Upper lobe of left lung (tissue), 6 donors: ENCODE measurements around the gene HOGA1. TPM values are rescaled to one million over a fixed set of nuclear protein-coding genes. Genes with fewer than 3 reads are reported as not detected.
A peak's percentile ranks its signal among the peaks of the same experiment; 100 is the strongest.

Experiments
- ATAC-seq, 2 donors: fragments of 200-7000 bp; cut with Tn5 transposase; one replicate each; pipeline ENCODE4 v1.9.1; 2022; ENCODE audit warnings: mild to moderate bottlenecking in 2 of 2, moderate library complexity in 2 of 2; ENCODE audit not compliant: low FRiP score in 2 of 2
- DNase-seq, 2 donors: peaks; one replicate each; pipeline ENCODE4 v3.0.0-alpha.2; 2019 to 2020
- H3K27ac ChIP-seq, 4 donors: fragments of 200-600 bp; sonication (generic); one replicate each; pipeline ENCODE4 v1.5.1; 2016 to 2019
- H3K27me3 ChIP-seq, 4 donors: fragments of 200-600 bp; sonication (generic); one replicate each; pipeline ENCODE4 v1.5.1; 2017 to 2019
- H3K36me3 ChIP-seq, 4 donors: fragments of 200-600 bp; sonication (generic); one replicate each; pipeline ENCODE4 v1.5.1; 2016 to 2019
- H3K4me1 ChIP-seq, 4 donors: fragments of 200-600 bp; sonication (generic); one replicate each; pipeline ENCODE4 v1.5.1; 2018 to 2019
- H3K4me3 ChIP-seq, 4 donors: fragments of 200-600 bp; sonication (generic); one replicate each; pipeline ENCODE4 v1.5.1; 2017 to 2019; ENCODE audit warnings: mild to moderate bottlenecking in 2 of 4, moderate library complexity in 1 of 4
- H3K9me3 ChIP-seq, 4 donors: fragments of 200-600 bp; sonication (generic); one replicate each; pipeline ENCODE4 v1.5.1; 2018 to 2019
- CTCF ChIP-seq, 6 experiments: fragments of 450-650 bp in 4 of 6; fragments of 200-600 bp in 2 of 6; sonication (generic) in 2 of 6; IDR thresholded peaks; one replicate each; pipeline ENCODE4 v1.5.1; 2016 to 2019; ENCODE audit warnings: antibody characterized with exemption in 6 of 6
- EP300 ChIP-seq, 4 donors: sonication (generic); formaldehyde crosslinking; IDR thresholded peaks; one replicate each; pipeline ENCODE4 v1.5.1; 2017; ENCODE audit warnings: antibody characterized with exemption in 4 of 4, control low read depth in 2 of 4
- POLR2A ChIP-seq, 4 donors: fragments of 450-650 bp; IDR thresholded peaks; one replicate each; pipeline ENCODE4 v1.5.1; 2016 to 2017; ENCODE audit warnings: antibody characterized with exemption in 4 of 4, mild to moderate bottlenecking in 2 of 4
- POLR2AphosphoS5 ChIP-seq, 2 donors: sonication (generic); formaldehyde crosslinking; IDR thresholded peaks; one replicate each; pipeline ENCODE4 v1.5.1; 2017; ENCODE audit warnings: antibody characterized with exemption in 2 of 2
- WGBS, 2 donors: methylation state at CpG; one replicate each; pipeline ENCODE4 v1.1.5; 2017 to 2018; 5-methylcytosine and 5-hydroxymethylcytosine counted together
- total RNA-seq, 6 donors: library from RNA; depleted of rRNA in 4 of 6; stranded (reverse); fragments of >200 nt in 4 of 6; gene quantifications; one replicate each; pipeline versions ENCODE4 v1.1.0 to v1.2.1, GENCODE V29; 2016 to 2021
- donor health status: DM: no; HTN: no; CAD: no; lungs with moderate emphysema.
- donor health status: DM: no; HTN: yes; CAD: no; lungs with severe emphysema.

HOGA1 gene
- total RNA-seq, 6 donors from 2014 or later = 0.39 to 4.2 (median 1.9) TPM

GRCh38 chr10:97572214-97572989 lies 11.8 kb upstream of the HOGA1 start, which contains the start of gene ANKRD2:
Gene ANKRD2 (plus strand): TSS chr10:97572779. CDS start chr10:97572789, 10 bp downstream.
- Histone ChIP-seq H3K9me3 (no peaks in the 10 kb centered on the region), H3K36me3 (peaks cover 20 to 39% (median 28%) of the 10 kb centered on the region in 4 donors), H3K4me1 (peaks cover 3 to 20% (median 9%) of the 10 kb centered on the region in 4 donors), H3K27ac (peak within 1 kb of the TSS; percentile 63 to 66 (median 65)), H3K4me3 (no peak within 1 kb of the TSS), H3K27me3 (no peaks in the 10 kb centered on the region)
- DNase-seq (peak; percentile 64 to 84), ATAC-seq (peak; percentile 73 to 90)
- WGBS, 2 donors = 78 to 94% methylated on average over 12 to 15 of the region's 16 CpGs
- TF ChIP-seq EP300 (IDR thresholded peaks at IDR 0.05) (no peak), POLR2AphosphoS5 (IDR thresholded peaks at IDR 0.05) (peak in 1 of 2 donors; percentile 47), CTCF (IDR thresholded peaks at IDR 0.05) (peak; percentile 68 to 88 (median 80)), POLR2A (IDR thresholded peaks at IDR 0.05) (no peak)

- TF ChIP-seq CTCF (IDR thresholded peaks at IDR 0.05) (no peak), EP300 (IDR thresholded peaks at IDR 0.05) (no peak), POLR2A (IDR thresholded peaks at IDR 0.05) (no peak), POLR2AphosphoS5 (IDR thresholded peaks at IDR 0.05) (no peak)
- Histone ChIP-seq H3K27ac (peak overlapping the region; percentile 63 to 66 (median 65)), H3K4me3 (no peak overlapping the region), H3K36me3 (peaks cover 20 to 36% (median 28%) of the 10 kb centered on the region in 4 donors), H3K27me3 (no peaks in the 10 kb centered on the region), H3K9me3 (no peaks in the 10 kb centered on the region), H3K4me1 (peaks cover 3 to 20% (median 9%) of the 10 kb centered on the region in 4 donors)
- ATAC-seq = no peak
- DNase-seq = no peak
- 80 to 96% methylated on average over 2 of the region's 2 CpGs for WGBS, 2 donors
Measured at GRCh38 chr10:97573021-97573420, 11.2 kb upstream of the HOGA1 start.

GRCh38 chr10:97573672-97574071 lies 10.5 kb upstream of the HOGA1 start:
- 42 to 69% methylated on average over 2 of the region's 2 CpGs for WGBS, 2 donors
- Histone ChIP-seq H3K4me3 (no peak overlapping the region), H3K4me1 (peaks cover 3 to 20% (median 9%) of the 10 kb centered on the region in 4 donors), H3K36me3 (peaks cover 19 to 29% (median 23%) of the 10 kb centered on the region in 4 donors), H3K27ac (peak overlapping the region in 3 of 4 donors; percentile 12 to 65 (median 22)), H3K27me3 (no peaks in the 10 kb centered on the region), H3K9me3 (no peaks in the 10 kb centered on the region)
- no peak for TF ChIP-seq EP300 (IDR thresholded peaks at IDR 0.05)
- no peak for TF ChIP-seq POLR2A (IDR thresholded peaks at IDR 0.05)
- TF ChIP-seq POLR2AphosphoS5 (IDR thresholded peaks at IDR 0.05) = no peak
- TF ChIP-seq CTCF (IDR thresholded peaks at IDR 0.05) = no peak
- ATAC-seq = no peak
- DNase-seq = no peak

GRCh38 chr10:97574374-97575126 lies 9.6 kb upstream of the HOGA1 start:
- peaks cover 11 to 21% (median 16%) of the 10 kb centered on the region in 4 donors for H3K36me3 ChIP-seq
- no peaks in the 10 kb centered on the region for H3K9me3 ChIP-seq
- peaks cover 3 to 20% (median 9%) of the 10 kb centered on the region in 4 donors for H3K4me1 ChIP-seq
- H3K4me3 ChIP-seq = no peak overlapping the region
- ATAC-seq (peak in 1 of 2 donors; percentile 67), DNase-seq (peak in 1 of 2 donors; percentile 87)
- H3K27ac ChIP-seq = peak overlapping the region in 3 of 4 donors; percentile 22 to 51 (median 30)
- 39 to 43% methylated on average over 4 of the region's 4 CpGs for WGBS, 2 donors
- no peaks in the 10 kb centered on the region for H3K27me3 ChIP-seq
- TF ChIP-seq EP300 (IDR thresholded peaks at IDR 0.05) (peak in 1 of 4 donors; percentile 79), POLR2A (IDR thresholded peaks at IDR 0.05) (no peak), POLR2AphosphoS5 (IDR thresholded peaks at IDR 0.05) (peak in 1 of 2 donors; percentile 56), CTCF (IDR thresholded peaks at IDR 0.05) (no peak)
